Measurements from ENCODE around the gene PPIF. TPM values are rescaled to one million over a fixed set of nuclear protein-coding genes. Genes with fewer than 3 reads are reported as not detected.

Gene PPIF
- total and polyA plus RNA-seq, 2 of the 13 experiments (the other 11 are each of a cell fraction or from before 2014, with no cell fraction given) = 147 to 157 TPM

- FAIRE-seq (no peak), ATAC-seq (no peak), DNase-seq (ENCODE audit: low spot score) (no peak)
- H4K20me1 ChIP-seq (ENCODE audit: insufficient read depth, low read length) = no peaks in the 10 kb centered on the region
- H3K9ac ChIP-seq (ENCODE audit: insufficient read depth, low read depth, low read length) = no peak overlapping the region
- no peaks in the 10 kb centered on the region for H3K36me3 ChIP-seq (replicated peaks in 1 of 2; ENCODE audit: control insufficient read depth in 1 of 2, insufficient read depth in 2 of 2, low read length in 2 of 2)
- H3K27me3 ChIP-seq (ENCODE audit: control insufficient read depth in 1 of 2, insufficient read depth in 2 of 2, low read length in 2 of 2) = no peaks in the 10 kb centered on the region
- 38% methylated on average over 3 of the region's 5 CpGs for WGBS (ENCODE audit: low lambda C conversion rate)
- H3K79me2 ChIP-seq (ENCODE audit: insufficient read depth, low read length) = no peaks in the 10 kb centered on the region
- H3K4me2 ChIP-seq (ENCODE audit: low read depth, low read length) = no peak overlapping the region
- no peak overlapping the region for H3K4me3 ChIP-seq (replicated peaks in 1 of 3; ENCODE audit: insufficient read depth in 1 of 3, low read depth in 2 of 3, low read length in 3 of 3)
- CTCF ChIA-PET (ENCODE audit: low intra/inter-chr PET ratio, low total read pairs) = no interaction called here
- intact Hi-C loops (cut with micrococcal nuclease; ENCODE audit: unreplicated experiment) = no loop called here
- H3K4me1 ChIP-seq (ENCODE audit: insufficient read depth, low read length) = peaks cover 48% of the 10 kb centered on the region
- no TSS peak for BruUV-seq (replicated peaks)
- H2AFZ ChIP-seq (ENCODE audit: low read length) = no peak overlapping the region
- POLR2A ChIA-PET = interaction anchor here (0.8 to 1.6 kb wide), 6 partner anchors 9 to 17 kb away, joined by 3 to 10 read pairs (median 4); partner anchors contain the start of gene PPIF
- TF ChIP-seq TCF12 (IDR thresholded peaks at IDR 0.05) (no peak), TCF12 (CRISPR knock-in tag; IDR thresholded peaks at IDR 0.05) (no peak), ZNF687 (CRISPR knock-in tag; IDR thresholded peaks at IDR 0.05) (peak; percentile 20; the same call in 1 of the 2 replicates), ZFP36L2 (CRISPR knock-in tag; IDR thresholded peaks at IDR 0.05) (no peak), MEIS1 (CRISPR knock-in tag; IDR thresholded peaks at IDR 0.05; ENCODE audit: borderline replicate concordance) (no peak)
- no peak overlapping the region for H3K27ac ChIP-seq (ENCODE audit: extremely low read length, insufficient read depth, low read length)
- in situ Hi-C loops (cut with HindIII; ENCODE audit: extremely low pct_ligation_motif_present, low pct_unique_long_range_greater_than_20kb) = no loop called here
- H3K9me3 ChIP-seq (ENCODE audit: low read length) = no peaks in the 10 kb centered on the region
These were observed 16.0 kb upstream of the PPIF start for GRCh38 chr10:79331226-79331625.

All from HepG2 (cell line).